Esophagus mucosa (tissue), 1 donor: ENCODE results near the gene VGF. TPM values are rescaled to one million over a fixed set of nuclear protein-coding genes. Genes with fewer than 3 reads are reported as not detected.
"Not testable (repeated sequence)": the region's sequence is repeated elsewhere in the genome, so short reads cannot be mapped to it uniquely, and the experiment has no call there.

Source experiments
- ATAC-seq: fragments of 200-7000 bp; cut with Tn5 transposase; one replicate; pipeline ENCODE4 v1.9.1; 2020
- total RNA-seq: library from RNA; stranded (reverse); gene quantifications from one replicate; pipeline ENCODE4 v1.2.4, GENCODE V29; 2023
- donor health status: DM: yes; HTN: yes; CAD: no.

The VGF gene
- total RNA-seq: not detected

GRCh38 chr7:101165075-101165957 is at the start of gene VGF:
VGF (minus strand) TSS chr7:101165569; CDS start chr7:101164843, 726 bp downstream.
- ATAC-seq: peak; percentile 91

- no peak for ATAC-seq
Observed at GRCh38 chr7:101212014-101212413, 46.6 kb upstream of the VGF start.

GRCh38 chr7:101211501-101211900 is 46.1 kb upstream of the VGF start:
- no peak for ATAC-seq

GRCh38 chr7:101210143-101210542 is 44.8 kb upstream of the VGF start:
- no peak for ATAC-seq

GRCh38 chr7:101208794-101209193 is 43.4 kb upstream of the VGF start:
- ATAC-seq: no peak

- no peak for ATAC-seq
Observed at GRCh38 chr7:101207459-101207858, 42.1 kb upstream of the VGF start.

GRCh38 chr7:101206665-101207042 is 41.3 kb upstream of the VGF start:
- ATAC-seq: no peak

- peak; percentile 6 for ATAC-seq
Observed at GRCh38 chr7:101205901-101206664, 40.7 kb upstream of the VGF start.

GRCh38 chr7:101203740-101204738 is 38.7 kb upstream of the VGF start:
- not testable (repeated sequence) for ATAC-seq

GRCh38 chr7:101202603-101202918 is 37.2 kb upstream of the VGF start:
- ATAC-seq: no peak

GRCh38 chr7:101201695-101202602 is 36.6 kb upstream of the VGF start:
- peak; percentile 40 for ATAC-seq

- no peak for ATAC-seq
Observed at GRCh38 chr7:101200862-101201599, 35.7 kb upstream of the VGF start, which contains the start of gene MOGAT3. MOGAT3 (minus strand) TSS chr7:101201036; CDS start chr7:101200854, 182 bp downstream.

GRCh38 chr7:101200504-101200861 is 35.1 kb upstream of the VGF start:
- no peak for ATAC-seq

GRCh38 chr7:101199522-101199921 is 34.2 kb upstream of the VGF start:
- ATAC-seq: not testable (repeated sequence)

GRCh38 chr7:101198476-101198875 is 33.1 kb upstream of the VGF start:
- ATAC-seq: no peak

- ATAC-seq: no peak
Observed at GRCh38 chr7:101197991-101198390, 32.6 kb upstream of the VGF start.

- no peak for ATAC-seq
Observed at GRCh38 chr7:101195884-101196283, 30.5 kb upstream of the VGF start.

GRCh38 chr7:101189109-101189508 is 23.7 kb upstream of the VGF start:
- ATAC-seq: no peak

- ATAC-seq: no peak
Observed at GRCh38 chr7:101186844-101187428, 21.6 kb upstream of the VGF start.

- no peak for ATAC-seq
Observed at GRCh38 chr7:101186194-101186593, 20.8 kb upstream of the VGF start.
